Left renal pelvis (tissue), 4 donors: Measurements from ENCODE around the gene NALCN. TPM values are rescaled to one million over a fixed set of nuclear protein-coding genes. Genes with fewer than 3 reads are reported as not detected.
A peak's percentile ranks its signal among the peaks of the same experiment; 100 is the strongest.

Source experiments
- DNase-seq, 4 donors: peaks; one replicate each; pipeline ENCODE4 v3.0.0-alpha.2; 2013; ENCODE audit warnings: low read depth in 4 of 4, low spot score in 3 of 4
- polyA plus RNA-seq, 4 donors: library from polyadenylated mRNA; unstranded; fragments of 120-200 nt; gene quantifications; one replicate each; pipeline ENCODE4 v1.2.1, GENCODE V29; 2013; ENCODE audit not compliant: insufficient read length in 4 of 4

NALCN gene
- polyA plus RNA-seq, 4 donors, result 1.2 to 2.2 (median 1.5) TPM

GRCh38 chr13:101144808-101145419 is 271.4 kb downstream of the NALCN start:
- peak; percentile 22 to 36 (median 30) for DNase-seq

- no peak for DNase-seq
Observed at GRCh38 chr13:101140936-101141335, 275.4 kb downstream of the NALCN start.

- no peak for DNase-seq
Observed at GRCh38 chr13:101140087-101140770, 276.1 kb downstream of the NALCN start.

- DNase-seq, result no peak
Observed at GRCh38 chr13:101139081-101139480, 277.2 kb downstream of the NALCN start.

- DNase-seq, result peak in 3 of 4 donors; percentile 19 to 24 (median 21)
Observed at GRCh38 chr13:101127741-101128353, 288.5 kb downstream of the NALCN start.

- no peak for DNase-seq
Observed at GRCh38 chr13:101123028-101123427, 293.3 kb downstream of the NALCN start.

- DNase-seq, result no peak
Observed at GRCh38 chr13:101121608-101122007, 294.7 kb downstream of the NALCN start.

- DNase-seq, result no peak
Observed at GRCh38 chr13:101120007-101120406, 296.3 kb downstream of the NALCN start.

- DNase-seq, result no peak
Observed at GRCh38 chr13:101116826-101117225, 299.5 kb downstream of the NALCN start.

- no peak for DNase-seq
Observed at GRCh38 chr13:101116341-101116740, 300.0 kb downstream of the NALCN start.

- DNase-seq, result no peak
Observed at GRCh38 chr13:101115762-101116171, 300.5 kb downstream of the NALCN start.

- no peak for DNase-seq
Observed at GRCh38 chr13:101111894-101112293, 304.4 kb downstream of the NALCN start.

GRCh38 chr13:101109005-101109404 is 307.3 kb downstream of the NALCN start:
- no peak for DNase-seq

- no peak for DNase-seq
Observed at GRCh38 chr13:101098873-101099272, 317.4 kb downstream of the NALCN start.

- DNase-seq, result no peak
Observed at GRCh38 chr13:101092985-101093384, 323.3 kb downstream of the NALCN start.

GRCh38 chr13:101090287-101090686 is 326.0 kb downstream of the NALCN start:
- no peak for DNase-seq

- DNase-seq, result no peak
Observed at GRCh38 chr13:101085551-101085950, 330.8 kb downstream of the NALCN start.

GRCh38 chr13:101082441-101082840 is 333.9 kb downstream of the NALCN start:
- no peak for DNase-seq

GRCh38 chr13:101080616-101081015 is 335.7 kb downstream of the NALCN start:
- DNase-seq, result no peak

GRCh38 chr13:101065329-101065728 is 351.0 kb downstream of the NALCN start:
- DNase-seq, result no peak

GRCh38 chr13:101059793-101060192 is 356.5 kb downstream of the NALCN start:
- DNase-seq, result peak in 1 of 4 donors; percentile 19

GRCh38 chr13:101058841-101059240 is 357.5 kb downstream of the NALCN start:
- DNase-seq, result no peak
